Stimulated activated CD4-positive, alpha-beta T cell treated with anti-CD3 and anti-CD28 coated beads, TNF-alpha, amount 100 ng/mL, for 1 hour (primary cell): ENCODE measurements around the gene PHLDA3.
"Not testable (repeated sequence)": the region's sequence is repeated elsewhere in the genome, so short reads cannot be mapped to it uniquely, and the experiment has no call there.

Experiments used
- DNase-seq, 3 donors: peaks; one replicate each; pipeline ENCODE4 v3.0.0-alpha.2; 2020; ENCODE audit warnings: low read depth in 3 of 3, low spot score in 1 of 3

The PHLDA3 gene

DNA sequence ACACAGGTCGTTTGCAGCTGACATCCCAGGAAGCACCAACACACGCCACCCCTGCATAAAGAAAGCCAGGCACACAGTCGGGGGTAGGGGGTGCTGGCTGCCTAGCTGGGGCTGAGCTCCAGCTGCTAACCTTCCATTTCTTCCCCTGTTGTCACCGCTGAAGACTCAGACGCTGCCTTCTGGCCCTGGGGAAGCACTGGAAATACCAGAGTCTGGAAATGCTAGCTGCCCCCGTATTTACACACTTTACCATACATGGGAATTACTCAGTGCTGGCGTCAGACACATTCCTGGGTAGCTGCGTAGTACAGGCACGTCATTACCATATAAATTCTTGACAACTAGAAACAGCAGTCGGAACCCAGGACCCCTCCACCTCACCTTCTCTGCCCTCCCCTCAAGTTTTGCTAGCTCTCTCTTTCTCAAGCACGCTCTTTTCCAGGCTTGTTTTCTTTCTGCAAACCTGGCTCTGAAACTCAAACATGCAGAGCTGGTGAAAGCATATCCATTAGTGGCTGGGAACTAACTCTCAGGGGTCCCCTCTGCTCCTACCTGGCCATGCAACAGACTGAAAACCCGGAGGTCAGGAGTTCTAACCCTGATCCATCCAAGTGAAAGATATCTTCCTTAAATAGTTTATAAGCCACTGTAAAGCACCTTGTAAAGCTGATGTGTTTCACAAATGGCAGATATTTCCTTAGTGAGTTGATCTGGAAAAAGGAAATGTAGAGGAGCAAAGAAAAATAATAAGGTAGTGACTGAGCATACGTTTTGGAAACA lies 34.6 kb upstream of the PHLDA3 start:
- no peak for DNase-seq

- DNase-seq = no peak
Observed at GRCh38 chr1:201502511-201502857, 33.5 kb upstream of the PHLDA3 start.

DNA sequence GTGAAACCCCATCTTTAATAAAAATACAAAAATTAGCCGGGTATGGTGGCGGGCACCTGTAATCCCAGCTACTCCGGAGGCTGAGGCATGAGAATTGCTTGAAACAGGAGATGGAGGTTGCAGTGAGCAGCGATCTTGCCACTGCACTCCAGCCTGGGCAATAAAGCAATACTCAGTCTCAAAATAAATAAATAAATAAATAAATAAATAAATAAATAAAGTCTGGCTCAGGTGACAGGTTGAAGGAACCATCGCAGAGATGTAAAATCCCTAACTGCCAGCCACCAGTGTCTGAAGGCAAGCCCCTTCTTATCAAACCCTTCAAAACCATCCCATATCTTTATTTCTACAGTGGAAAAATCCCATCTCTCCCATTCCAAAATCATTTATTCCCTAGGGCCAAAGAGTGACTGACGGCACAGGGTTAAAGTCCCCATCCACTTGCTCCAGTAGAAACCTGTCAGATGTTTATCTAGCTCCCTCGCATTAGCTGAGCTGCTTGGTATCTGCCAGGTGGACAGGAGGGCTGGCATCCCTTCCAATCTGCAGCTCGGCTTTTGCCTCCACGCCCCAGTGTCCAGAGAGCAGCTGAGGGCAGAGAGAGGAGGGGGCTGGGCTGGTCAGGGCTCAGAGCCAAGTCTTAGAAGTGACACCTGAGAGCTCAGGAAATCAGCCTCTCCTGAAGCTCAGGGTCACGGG lies 33.0 kb upstream of the PHLDA3 start:
- DNase-seq = no peak

DNA sequence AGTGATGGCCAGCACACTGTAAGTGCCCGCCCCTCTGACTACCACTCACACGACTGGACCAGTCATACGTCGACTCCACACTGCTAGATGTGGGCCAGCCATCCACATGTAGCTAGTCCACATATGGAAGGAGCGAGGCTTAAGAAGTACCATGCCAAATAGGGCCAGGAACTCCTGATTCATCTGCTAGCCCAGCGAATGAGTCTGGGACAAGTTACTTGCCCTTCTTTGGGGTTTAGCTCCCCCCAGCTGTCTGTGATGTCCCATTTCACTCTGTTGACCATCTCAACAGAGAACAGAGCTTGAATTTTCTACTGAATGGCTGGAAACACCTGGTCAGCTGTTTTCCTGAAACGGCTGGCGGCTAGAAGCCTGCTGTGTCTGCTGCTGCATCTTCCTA lies 32.2 kb upstream of the PHLDA3 start:
- DNase-seq = no peak

DNA sequence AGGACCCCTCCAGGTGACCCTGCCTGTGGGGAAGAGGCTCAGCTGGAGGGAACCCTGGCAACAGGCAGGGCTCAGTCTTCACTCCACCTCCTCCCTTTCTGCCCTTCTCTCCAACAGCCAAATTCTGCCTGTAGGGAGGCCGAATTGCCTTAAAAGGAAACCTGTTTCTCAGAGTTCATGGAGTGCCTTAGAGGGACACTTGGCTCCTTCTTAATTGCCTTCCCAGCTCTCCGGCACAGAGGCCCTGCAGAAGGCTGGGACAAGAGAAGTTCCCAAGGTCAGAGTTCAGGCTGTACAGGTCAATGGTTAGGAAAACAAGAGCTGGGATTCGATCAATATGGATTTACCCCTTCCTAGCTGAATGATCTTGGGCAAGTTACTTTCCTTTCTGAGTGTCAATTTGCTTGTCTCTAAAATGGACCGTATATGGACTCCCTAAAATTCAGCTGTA lies 31.7 kb upstream of the PHLDA3 start:
- no peak for DNase-seq

DNA sequence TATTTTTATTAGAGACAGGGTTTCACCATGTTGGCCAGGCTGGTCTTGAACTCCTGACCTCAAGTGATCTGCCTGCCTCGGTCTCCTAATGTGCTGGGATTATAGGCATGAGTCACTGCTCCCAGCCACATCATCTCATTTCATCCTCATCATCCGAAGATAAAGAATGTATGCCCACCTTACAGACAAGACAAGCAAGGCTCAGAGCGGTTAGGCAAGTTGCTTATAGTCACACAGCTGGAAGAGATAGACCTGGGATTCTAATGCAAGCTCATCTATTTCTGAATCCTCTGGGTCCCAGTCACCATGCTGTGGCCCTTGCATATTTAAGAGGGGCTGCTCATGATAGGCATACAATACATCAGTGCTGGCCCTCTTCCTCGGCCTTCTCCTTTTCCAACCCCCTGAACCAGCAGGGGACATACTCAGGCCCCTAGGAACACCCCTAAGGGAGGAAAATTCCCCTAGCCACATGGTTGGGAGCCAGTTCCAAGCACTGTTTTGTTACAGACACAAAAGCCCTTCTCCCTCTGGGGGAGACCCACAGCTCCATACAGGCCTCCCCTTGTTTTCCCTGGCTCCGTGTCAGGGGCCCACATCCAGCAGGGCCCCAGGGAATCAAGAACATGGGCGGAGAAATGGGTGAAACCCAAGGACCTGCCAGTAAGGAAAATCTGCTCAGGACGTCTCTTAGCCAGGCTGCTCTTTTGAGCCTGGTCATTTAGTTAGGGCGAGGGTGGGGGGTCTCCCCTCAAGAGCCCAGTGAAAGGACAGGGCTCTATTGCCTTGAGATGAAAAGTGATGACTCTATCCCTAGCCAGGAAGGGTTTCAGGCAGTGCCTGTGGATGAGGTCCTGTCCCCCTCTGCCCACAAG lies 31.0 kb upstream of the PHLDA3 start:
- no peak for DNase-seq

GRCh38 chr1:201499191-201499590 lies 30.2 kb upstream of the PHLDA3 start:
- no peak for DNase-seq

DNA sequence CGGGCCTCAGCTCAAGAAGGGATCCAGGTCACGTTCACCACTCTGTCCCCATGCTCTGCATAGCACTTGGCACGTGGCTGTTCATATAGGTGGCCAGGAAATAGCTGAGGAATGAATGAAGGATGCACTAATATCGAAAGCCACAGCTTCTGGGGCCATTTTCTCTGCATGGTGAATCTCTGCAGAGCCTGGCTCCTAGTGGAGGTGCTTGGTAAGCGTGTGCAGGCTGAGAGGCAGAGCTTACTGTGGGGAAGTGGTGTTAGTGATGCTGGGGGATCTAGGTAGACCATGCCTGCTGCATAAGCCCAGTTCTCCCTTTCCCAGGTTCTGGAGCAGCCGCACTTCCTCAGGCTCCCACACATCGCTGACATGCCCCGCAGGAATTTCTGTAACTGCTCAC lies 29.6 kb upstream of the PHLDA3 start:
- DNase-seq = no peak

GRCh38 chr1:201497935-201498509 lies 29.0 kb upstream of the PHLDA3 start:
- no peak for DNase-seq

DNA sequence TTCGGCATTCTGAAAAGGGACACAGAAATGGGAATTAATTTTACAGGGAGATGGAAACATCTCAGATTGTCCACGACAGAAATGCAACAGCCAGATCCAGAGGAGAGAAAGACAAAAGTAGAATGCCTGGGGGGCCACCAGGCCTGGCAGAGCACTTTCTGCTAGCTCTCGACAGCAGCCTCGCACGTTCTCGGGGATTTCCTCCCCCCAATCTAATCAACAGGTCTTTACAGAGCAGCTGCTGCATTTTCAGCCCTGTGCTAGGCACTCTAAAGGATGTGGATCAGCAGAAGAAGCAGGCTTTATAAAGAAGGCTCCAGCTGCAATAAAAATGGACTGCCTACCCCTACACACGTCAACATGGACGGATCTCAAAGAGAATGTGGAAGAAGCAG lies 27.3 kb upstream of the PHLDA3 start:
- no peak for DNase-seq

GRCh38 chr1:201495551-201496295 lies 26.7 kb upstream of the PHLDA3 start:
- DNase-seq = no peak

DNA sequence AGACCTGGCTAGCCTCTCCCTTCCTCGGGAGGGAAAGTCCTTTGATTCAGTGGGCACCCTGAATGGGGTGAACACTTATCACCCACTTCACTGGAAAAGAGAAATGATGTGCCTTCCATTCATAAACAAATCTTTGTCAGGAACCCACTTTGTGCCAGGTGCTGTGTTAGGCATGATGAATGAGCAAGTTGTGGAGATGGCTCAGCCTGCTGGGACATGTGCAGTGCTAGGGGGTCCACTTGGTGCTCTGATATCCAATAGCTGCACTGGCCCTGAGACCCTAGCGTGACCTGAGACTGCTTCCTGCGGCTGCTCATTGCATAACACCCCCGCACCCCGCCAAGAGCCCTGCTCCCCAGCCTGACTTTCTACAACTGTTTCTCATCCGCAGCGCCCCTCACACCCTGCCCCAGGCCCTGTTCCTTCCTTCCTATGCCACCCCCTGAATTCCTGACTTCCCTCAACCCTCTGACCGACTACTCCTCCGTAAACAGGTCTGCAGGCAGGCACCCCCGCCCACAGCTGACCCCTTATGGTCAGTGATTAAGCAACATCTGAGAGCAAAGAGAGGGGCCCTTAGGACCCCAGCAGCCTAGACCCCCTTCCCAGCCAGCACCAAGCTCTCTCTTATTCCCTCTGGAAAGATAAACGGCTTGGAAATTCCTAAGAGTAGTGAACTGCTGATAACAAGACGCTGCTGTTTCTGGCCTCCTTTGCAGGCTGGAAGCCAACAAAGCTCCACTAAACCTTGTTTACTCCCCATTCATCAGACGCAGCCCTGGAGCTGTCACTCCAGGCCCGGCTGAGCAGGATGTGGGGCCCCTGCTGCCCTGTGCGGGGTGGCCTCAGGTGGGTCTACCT lies 25.0 kb upstream of the PHLDA3 start:
- no peak for DNase-seq

DNA sequence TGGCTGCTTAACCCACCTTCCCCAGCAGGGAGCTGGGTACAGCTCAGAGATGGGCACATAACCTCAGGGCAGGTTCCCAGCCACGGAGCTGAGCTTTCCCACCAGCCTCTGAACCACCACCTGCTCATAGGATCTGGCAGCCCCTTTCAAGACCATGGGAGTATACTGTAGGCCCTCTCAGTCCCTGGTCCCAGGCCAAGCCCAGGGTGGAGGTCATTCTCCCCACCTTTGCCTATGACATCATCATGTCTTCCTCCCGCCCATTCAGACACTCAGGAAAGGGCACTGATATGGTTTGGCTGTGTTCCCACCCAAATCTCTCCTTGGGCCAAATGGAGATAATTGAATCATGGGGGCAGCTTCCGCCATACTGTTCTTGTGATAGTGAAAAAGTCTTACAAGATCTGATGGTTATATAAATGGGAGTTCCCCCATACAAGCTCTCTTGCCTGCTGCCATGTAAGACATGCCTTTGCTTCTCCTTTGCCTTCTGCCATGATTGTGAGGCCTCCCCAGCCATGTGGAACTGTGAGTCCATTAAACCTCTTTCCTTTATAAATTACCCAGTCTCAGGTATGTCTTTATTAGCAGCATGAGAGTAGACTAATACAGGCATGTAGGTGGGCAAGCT lies 24.2 kb upstream of the PHLDA3 start:
- not testable (repeated sequence) for DNase-seq

- no peak for DNase-seq
Observed at GRCh38 chr1:201491896-201492511, 23.0 kb upstream of the PHLDA3 start.

GRCh38 chr1:201490708-201491131 lies 21.7 kb upstream of the PHLDA3 start:
- no peak for DNase-seq

GRCh38 chr1:201489643-201490261 lies 20.8 kb upstream of the PHLDA3 start:
- no peak for DNase-seq

GRCh38 chr1:201488830-201489589 lies 20.0 kb upstream of the PHLDA3 start:
- no peak for DNase-seq

DNA sequence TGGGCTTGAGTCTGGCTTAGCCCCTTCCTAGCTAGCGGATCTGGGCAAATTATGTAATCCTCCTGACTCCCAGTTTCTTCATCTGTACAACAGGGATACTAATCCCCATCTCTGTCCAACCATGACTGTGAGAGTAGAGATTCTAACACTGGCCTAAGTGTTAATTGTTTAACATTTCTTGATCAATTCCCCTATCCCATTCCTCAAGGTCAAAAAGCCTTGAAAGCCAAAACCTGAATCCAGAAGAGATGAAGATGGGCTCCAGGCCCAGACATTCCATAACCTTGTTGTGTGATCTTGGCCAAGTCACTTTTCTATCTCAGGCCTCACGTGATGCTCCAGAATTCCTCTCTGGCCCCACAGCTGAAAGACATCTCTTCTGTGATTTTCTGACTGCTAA lies 18.8 kb upstream of the PHLDA3 start:
- no peak for DNase-seq
